HG03521 (cell line): ENCODE data around the gene TAS1R1.

Experiments
- ATAC-seq: cut with Tn5 transposase; IDR thresholded peaks from one replicate; pipeline ENCODE4 v1.9.1; 2021; ENCODE audit warnings: mild to moderate bottlenecking, moderate library complexity; ENCODE audit not compliant: unreplicated experiment

TAS1R1 gene

DNA sequence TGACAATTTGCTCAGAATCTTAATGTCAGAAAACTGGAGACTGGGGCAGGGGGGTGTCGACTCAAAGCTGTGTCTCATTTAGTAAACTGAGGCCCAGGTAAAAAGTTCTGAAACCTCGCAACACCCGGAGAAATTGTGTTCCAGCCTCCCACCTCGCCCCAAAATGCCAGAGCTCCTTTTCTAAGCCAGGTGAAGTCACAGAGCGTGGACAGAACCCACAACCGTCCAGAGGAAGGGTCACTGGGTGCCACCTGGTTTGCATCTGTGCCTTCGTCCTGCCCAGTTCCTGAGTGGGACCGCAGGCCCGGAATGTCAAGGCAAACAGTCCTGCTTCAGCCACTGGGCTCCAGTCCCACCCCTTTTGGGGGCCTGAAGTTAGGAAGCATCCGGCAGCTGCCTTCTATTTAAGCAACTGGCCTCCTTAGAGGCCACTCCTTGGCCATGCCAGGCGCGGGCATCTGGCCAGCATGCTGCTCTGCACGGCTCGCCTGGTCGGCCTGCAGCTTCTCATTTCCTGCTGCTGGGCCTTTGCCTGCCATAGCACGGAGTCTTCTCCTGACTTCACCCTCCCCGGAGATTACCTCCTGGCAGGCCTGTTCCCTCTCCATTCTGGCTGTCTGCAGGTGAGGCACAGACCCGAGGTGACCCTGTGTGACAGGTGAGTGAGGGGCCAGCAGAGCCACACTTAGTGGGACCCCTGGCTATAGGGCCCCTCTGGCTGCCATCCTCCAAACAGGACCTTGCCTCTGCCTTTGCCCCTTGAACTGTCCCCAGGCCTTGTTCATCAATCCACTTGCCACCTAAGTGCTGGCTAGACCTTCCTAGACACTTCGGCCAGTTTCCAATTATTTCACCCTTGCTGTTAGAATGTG is at the start of gene TAS1R1:
TSS of gene TAS1R1 (plus strand) at position 401 of the 872 bp plus-strand sequence. CDS start at position 468, 67 bp downstream.
- ATAC-seq, result no peak

DNA sequence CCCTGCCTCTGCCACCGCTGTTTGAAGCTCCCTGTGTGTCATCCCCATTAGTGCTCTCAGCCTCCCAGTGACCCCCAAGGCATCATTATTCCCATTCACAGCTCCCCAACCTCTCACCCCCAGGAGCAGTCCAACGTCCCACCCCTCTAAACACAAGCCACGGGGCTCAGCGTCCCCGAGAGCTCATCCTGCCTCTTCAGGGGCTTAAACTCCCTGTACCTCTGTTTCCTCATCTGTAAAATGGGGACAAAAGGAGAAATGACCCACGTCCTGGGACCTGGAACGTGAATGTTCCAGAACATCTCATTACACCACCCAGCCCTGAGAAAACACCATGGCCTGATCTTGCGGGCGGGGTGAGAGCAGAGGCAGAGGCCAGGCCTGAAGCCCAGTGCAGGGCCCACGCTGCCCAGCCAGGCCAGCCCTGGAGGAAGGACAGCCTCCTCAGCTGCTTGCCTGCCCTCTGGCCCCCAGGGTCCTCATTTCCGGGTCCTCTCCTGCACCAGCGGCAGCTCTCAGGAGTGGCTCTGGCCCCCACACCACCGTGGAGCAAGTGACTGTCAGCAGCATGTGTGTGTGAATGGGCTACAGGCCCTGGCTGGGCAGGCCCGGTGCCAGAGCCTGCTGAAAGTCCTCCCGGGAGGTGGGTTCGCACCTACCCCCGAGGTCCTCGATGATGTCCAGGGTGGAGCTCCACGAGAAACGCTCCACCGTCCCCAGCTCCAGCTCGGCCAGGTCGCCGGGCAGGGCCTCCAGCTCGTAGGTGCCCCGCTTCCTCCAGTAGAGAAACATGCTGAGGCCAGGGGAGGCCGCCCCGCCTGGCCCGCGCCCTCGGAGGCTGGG is 49.5 kb upstream of the TAS1R1 start:
- ATAC-seq, result no peak

DNA sequence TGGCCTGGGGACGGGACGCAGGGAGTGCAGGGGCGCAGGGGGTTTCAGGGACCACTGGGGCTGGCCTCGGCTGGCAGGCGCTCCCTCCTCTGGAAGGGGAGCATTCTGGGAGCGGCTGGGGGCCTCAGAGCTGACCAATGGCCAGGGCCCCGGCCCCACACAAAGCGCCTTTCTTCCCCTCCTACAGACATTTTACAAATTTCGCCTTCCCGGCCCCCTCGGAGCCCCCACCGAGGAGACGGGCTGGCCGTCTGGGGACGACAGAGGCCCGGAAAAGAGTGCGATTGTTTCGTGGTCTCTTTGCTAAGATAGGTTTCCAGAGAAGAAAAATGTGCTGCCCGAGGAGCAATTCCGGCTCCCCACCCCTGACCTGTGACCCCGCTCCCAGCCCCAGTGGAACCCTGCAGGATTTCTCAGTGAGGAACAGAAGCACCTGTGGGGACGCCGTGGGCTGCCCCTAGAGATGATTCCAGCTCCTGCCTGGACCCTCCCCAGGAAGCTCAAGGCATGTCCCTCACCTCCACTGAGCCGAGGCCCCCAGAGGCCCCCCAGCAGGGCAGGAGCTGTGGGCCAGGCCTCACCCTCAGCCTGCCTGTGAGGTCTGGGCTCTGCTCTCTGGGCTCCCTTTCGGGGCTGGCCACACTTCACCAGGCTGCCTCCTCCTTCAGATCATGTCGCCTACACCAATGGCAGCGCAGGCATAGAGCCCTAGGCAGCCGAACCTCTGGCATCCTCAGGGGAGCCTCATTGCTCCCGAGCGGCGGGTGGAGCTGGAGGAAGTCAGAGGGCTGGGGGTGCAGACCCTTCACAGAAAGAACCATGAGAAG is 48.7 kb upstream of the TAS1R1 start:
- no peak for ATAC-seq

DNA sequence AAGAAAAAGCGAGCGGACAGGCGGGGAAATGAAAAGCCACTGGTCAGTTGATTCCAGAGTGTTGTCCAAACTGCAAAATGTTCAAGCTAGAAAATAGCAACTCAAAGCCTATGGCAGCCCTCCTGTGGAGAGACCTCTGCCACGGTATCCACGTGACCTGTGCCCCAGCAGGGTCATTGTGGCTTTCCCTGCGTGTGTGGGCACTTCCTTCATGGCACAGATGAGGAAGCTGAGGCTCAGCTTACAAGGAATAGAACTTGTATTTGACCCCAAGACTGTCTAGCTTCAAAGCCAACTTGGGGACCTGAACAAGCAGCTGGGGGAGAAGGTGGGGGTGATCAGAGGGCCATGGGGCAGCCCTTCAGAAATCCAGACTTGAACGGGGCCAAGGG is 48.1 kb upstream of the TAS1R1 start:
- ATAC-seq, result no peak

DNA sequence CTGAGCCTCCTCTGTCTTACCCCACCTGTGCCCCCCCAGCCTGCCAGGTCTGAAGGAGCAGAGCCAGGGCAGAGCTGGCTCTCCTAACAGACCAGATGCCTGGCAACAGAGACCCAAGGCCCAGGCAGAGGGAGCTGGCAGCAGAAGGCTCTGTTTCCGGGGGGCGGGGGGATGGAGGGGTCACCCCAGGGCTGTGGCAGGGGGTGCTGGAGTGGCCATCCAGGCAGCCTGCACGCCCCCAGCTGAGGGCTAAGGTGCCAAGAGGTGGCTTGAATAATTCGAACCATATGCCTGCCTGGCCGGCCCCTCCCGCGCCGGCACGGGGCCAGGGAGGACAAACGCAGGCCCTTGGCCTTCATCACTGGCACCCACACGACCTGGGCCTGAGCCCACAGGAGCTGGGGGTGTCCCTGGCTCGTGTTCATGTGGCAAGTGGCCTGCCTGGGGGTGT is 47.6 kb upstream of the TAS1R1 start:
- ATAC-seq, result no peak

DNA sequence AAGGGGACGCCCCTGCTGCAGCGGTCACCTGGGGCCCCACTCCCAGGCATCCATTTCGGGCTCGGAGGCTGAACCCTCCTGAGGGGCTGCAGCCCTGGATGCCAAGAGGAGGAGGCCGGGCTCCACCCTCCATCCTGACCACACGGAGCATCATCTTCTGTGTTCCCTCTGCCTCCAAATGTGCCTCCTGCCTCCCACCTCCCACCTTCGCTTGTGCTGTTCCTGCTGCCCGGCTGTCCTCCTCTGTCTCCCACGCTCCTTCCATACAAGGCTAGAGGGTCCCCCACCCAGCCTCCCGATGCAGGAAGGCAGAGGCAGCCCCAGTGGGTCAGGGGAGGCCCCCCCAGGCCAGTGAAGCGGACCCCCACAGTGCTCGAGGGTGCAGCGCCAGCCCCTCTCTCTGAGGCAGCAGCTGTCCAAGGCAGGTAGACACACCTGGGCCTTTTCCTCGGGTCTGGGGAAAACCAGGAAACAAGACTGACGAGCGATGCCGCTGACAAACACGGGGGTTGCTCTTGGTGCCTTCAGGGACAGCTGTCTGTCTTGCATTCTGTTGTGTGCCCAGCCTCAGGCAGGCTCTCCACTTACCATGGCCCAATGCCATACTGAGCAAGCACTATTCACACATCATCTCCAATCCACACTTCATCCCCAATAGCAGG is 46.8 kb upstream of the TAS1R1 start:
- no peak for ATAC-seq

DNA sequence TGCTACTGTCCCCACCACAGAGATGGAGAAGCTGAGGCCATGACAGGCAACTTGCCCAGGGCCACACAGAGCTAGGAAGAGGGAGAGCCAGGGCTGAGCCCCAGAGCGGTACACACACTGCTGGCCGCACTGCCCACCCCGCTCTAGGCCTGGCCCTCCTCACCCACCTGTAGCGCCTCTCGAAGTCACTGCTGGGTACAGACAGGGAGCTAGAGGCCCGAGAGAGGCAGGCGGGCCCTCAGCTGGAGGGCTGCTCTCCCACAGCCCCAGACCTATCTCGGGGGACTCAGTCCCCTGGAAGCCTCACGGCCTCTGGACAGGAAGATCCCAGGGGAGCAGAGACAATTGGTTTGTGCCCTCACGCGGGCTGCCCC is 46.3 kb upstream of the TAS1R1 start:
- no peak for ATAC-seq

DNA sequence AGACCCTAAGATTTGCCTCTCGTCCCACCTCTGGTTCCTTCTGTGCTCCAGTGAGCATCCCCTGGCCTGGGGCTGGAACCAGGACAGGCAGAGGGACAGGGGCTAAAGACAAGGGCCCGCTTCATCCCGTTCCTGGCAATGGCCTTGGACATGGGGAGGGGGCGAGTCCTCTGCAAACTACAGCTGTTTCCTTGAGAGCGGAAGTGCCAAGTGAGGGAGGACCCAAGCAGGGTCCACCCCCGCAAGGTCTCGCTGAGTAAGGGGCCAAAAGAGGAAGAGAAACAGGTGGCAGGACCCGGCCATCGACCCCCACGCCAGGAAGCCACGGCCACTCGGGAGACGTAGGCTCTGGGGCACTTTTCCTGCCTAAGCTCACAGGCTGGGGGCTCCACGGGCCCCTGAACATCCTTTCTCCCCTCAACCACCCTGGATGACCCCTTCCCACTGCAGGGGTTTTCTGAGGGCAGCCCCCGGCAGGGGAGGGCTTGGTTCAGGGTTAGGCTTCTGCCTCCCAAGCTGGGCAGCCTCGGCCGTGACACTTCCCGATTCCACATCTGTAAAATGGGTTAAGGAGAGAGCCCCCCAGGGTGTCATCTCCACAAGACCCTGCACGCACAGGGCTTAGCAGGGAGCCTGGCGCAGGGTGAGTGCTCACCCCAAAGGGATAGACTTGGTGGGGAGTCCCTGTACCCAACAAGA is 45.7 kb upstream of the TAS1R1 start:
- no peak for ATAC-seq

DNA sequence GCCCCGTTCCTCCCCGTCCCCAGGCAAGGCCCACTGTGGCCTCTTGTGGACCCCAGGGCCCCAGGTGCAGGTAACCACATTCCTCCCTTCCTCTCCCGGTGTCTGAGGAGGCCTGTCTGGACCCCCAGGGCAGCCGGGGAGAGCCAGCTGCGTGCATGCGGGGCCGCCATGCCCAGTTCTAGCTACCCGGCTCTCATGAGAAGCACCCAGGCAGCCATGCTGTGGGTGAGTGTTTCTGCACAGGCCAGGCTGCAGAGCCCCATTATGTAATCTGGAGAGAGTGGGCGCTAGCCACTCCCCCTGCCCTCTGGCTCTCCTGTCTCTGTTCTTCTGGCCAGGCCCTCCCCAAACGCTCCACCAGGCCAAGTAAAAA is 45.2 kb upstream of the TAS1R1 start:
- no peak for ATAC-seq

DNA sequence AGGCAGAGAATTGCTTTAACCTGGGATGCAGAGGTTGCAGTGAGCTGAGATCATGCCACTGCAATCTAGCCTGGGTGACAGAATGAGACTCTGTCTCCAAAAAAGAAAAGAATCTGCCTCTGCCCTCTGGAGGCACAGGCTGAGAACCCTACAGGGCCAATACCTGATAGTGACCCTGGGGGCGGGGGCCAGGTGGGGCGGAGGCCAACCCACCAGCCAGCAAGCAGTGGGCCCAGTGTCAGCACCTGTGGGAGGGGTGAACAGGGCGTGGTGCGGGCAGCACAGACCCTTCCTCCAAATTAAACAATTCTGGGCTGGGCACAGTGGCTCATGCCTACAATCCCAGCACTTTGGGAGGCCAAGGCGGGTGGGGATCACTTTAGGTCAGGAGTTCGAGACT is 44.6 kb upstream of the TAS1R1 start:
- ATAC-seq, result no peak

DNA sequence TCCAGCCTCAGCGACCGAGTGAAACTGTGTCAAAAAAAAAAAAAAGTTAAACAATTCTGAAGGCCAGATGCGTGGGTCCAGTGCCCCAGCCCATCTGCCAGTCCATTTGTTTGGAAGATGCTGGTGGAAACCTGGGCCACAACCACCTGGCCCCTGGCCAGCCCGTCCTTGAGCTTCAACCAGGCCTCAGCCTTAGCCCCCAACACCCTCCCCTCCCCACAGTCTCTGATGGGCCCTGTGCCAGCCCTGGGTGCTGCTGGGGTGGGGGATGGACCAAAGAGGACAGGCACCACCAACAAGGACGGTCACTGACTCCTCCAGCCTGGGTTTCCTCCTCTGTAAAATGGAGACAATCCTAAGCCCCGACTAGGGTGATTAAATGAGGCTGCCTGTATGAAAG is 44.1 kb upstream of the TAS1R1 start:
- no peak for ATAC-seq

DNA sequence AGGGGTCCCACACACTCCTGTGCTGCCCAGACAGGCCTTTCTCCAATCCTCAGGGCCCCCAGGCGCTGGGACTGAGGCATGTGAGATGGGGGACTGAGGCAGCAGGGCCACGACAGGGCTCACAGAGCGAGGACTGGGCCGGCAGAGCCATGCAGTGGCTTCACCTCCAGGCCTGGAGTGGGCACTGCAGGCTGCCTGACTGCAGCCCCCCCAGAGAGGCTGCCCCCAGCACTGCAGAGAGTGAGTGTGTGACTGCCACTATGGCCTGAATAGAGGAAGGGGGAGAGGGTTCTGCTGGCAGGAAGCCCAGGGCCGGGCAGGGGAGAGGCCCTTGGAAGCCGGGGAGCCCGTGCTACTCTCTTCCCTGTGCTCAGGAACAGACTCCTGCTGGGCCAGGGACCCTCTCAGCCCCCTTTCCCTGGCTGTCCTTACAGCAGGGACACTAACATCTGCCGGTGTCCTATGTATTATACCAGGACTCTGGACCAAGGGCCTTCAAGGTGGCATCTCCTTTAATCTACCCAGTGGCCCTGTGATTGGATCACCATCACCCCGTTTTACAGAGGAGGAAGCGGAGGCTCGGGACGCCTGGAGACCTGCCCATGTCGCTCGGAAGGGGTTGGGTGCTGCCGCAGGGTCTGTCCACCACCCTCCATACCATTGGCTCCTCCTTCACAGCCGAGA is 43.4 kb upstream of the TAS1R1 start:
- no peak for ATAC-seq

DNA sequence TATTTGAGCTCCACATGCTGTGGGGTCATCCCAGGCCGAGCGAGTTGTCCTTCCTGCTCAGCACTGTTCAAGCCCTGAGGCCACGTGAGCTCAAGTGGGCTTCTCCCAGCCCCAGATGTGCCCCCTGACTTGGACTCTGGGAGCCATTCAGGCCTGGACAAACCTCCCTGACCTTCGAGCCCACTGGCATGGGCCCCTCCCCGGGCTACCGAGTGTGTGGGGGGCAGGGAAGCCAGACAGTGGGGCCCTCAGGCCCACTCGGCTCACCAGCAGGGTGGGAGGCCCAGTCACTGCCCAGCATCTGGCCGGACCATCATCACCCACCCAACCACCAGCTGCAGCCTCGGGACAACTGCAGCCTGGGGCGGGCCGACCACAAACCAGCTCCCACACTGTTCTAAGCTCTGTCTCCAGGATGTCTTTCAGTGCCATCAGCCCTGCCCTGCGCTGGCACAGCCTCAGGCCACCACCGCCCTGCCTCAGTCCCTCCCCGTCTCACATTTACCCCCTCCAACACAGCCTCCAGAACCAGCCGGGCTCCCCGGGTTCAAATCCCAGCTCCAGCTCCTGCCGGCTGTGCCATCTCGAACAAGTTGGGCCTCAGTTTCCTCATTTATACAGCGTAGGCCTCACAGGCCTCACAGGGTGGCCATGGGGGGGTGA is 42.7 kb upstream of the TAS1R1 start:
- ATAC-seq, result no peak

DNA sequence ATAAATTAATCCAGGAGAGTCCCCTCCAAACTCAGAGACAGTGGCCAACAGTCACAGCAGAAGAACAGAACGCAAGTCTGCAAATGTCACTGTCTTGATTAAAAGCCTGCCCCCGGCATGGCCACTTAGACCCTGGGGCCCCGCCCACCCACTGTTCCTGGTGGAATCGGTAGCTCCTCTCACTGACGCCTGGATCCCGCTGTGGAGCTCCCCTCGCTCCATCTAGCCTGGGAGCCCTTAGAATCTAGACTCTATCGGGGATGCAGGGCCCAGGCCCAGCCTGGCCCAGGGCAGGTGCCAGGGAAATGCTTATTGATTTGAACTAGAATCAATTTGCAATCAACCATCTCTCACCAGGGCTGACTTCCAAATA is 42.2 kb upstream of the TAS1R1 start:
- no peak for ATAC-seq

DNA sequence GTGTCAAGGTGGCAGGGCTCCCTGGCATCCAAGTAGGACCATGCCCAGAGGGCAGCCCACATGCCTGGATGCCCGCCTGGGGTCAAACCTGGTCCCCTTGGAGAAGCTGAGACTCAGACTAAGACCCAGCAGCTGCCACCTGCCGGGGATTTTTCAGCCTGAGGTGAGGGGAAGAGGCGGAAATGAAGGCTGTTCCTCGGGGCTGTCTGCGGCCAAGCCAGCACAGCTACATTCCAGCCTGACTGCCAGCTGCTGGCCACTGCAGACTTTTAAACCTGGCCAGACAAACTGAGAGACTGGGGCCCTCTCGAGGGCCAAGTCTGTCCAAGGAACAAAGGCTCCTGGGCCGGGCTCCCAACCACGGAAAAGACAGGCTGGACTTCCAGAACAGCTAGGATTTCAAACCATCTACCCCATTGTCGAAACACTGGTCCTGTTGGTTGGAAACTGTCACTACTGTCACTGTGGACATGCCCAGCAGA is 41.7 kb upstream of the TAS1R1 start:
- ATAC-seq, result no peak

DNA sequence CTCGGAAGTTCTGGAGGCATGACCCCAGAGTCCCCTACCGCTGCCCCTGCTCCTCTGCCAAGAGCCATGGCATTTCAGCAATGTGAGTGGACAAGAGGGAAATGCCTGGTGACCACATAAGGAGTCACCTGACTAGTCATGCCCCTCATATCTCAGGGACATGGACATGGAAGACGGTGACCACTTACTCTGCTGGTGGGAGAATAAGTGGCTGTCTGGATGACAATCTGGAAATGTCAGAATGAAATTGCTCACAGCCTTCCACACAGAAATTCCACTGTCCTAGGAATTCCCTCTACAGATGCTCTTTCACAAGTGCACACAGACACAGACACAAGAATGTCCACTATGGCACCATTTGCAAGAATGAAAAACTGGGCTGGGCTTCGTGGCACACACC is 39.3 kb upstream of the TAS1R1 start:
- no peak for ATAC-seq

DNA sequence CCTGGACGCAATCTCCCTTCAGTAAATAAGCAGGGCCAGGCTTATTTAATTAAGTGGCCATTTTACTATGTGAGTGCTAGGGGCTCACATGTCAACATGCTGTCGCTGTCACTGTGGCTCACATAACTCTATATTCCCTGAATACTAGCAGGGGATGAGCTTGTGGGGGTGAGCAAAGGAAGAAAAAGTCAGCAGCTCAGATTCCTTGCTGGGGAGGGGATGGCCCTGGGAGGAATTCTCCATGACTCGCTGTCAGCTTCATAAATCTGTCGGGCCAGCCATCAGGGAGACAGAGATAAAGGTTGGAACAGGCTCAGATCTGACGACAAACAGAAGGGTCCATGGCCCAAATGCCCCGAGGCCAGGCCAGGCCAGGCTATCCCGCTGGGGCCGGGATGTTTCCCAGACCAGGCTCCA is 37.7 kb upstream of the TAS1R1 start:
- ATAC-seq, result no peak

DNA sequence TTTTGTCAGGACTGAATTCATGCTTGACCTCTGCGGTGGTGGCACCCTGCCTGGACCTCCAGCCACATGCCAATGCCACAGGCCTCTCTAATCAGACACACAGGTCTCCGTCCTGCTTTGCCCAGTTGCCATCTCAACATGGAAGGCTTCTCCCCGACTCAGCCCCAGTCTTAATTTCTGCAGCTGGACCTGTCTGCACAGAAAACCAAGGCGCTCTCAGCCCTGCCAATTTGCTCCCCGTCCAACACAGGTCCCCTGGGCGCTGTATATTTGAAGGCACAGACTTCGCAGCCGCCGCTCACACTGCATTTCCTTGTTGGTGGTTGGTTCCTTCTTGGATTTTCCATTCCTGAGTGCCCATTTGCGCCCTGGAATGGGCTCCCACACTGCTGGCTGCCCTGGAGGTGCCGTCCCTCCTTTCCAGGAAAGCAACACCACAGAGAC is 35.6 kb upstream of the TAS1R1 start:
- ATAC-seq, result no peak
